Dermis lymphatic vessel endothelial cell (primary cell): Measurements from ENCODE around the gene MINDY4B. TPM values are rescaled to one million over a fixed set of nuclear protein-coding genes. Genes with fewer than 3 reads are reported as not detected.

ENCODE experiments used
- total RNA-seq: library from RNA; depleted of rRNA; stranded (reverse); fragments of >200 nt; gene quantifications from 2 replicates; pipeline ENCODE4 v1.2.1, GENCODE V29; 2014

MINDY4B gene
- total RNA-seq = not detected in 2 replicates

DNA sequence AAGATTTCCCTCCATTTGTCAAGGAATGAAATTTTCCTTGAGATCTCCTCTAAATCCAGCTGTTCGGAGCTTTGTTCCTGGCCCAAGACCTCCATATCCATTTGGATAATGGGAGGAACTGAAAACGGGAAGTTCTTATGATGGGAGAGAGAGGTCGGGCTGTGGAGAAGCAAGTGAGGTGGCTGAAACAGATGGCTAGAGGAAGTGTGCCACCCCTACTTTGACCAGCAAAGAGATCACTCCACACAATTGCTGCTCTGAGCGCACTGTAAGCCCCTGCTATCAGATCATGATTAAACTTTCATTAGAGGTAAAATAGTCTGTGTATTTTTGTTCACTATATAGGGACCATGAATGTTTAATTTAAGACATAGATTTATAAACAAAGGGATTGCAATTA, at the start of gene MINDY4B:
Gene MINDY4B (minus strand): TSS at position 101 of the 400 bp plus-strand sequence. CDS start 0 bp downstream, at position 101.

Other genes starting within 250 kb of the MINDY4B start
- gene ERICH6, start 201.5 kb downstream of the MINDY4B start, total RNA-seq = under 0.01 and 0.09 TPM in 2 replicates
- gene SIAH2, start 142.3 kb downstream of the MINDY4B start, total RNA-seq = 9.0 and 9.9 TPM in 2 replicates
- not detected in 2 replicates for gene CLRN1, start 67.3 kb upstream of the MINDY4B start, total RNA-seq
- under 0.01 and 0.17 TPM in 2 replicates for gene MED12L, start 180.2 kb upstream of the MINDY4B start, total RNA-seq